Duodenal mucosa (tissue), 2 donors: ENCODE results near the gene ABHD12.

ENCODE experiments used
- H3K27ac ChIP-seq: one replicate; pipeline ENCODE4 v1.7.0; 2013; ENCODE audit warnings: low read depth, low read length
- H3K27me3 ChIP-seq, 2 donors: one replicate each; pipeline ENCODE4 v1.7.0; 2013; ENCODE audit warnings: low read length in 2 of 2, control low read depth in 1 of 2; ENCODE audit not compliant: insufficient read depth in 2 of 2, control insufficient read depth in 1 of 2
- H3K36me3 ChIP-seq, 2 donors: one replicate each; pipeline ENCODE4 v1.7.0; 2013; ENCODE audit warnings: low read length in 2 of 2, control low read depth in 1 of 2; ENCODE audit not compliant: insufficient read depth in 2 of 2, control insufficient read depth in 1 of 2
- H3K4me1 ChIP-seq, 2 donors: one replicate each; pipeline ENCODE4 v1.7.0; 2013; ENCODE audit warnings: low read length in 2 of 2, control low read depth in 1 of 2; ENCODE audit not compliant: insufficient read depth in 2 of 2, control insufficient read depth in 1 of 2
- H3K4me3 ChIP-seq, 2 donors: one replicate each; pipeline ENCODE4 v1.7.0; 2013; ENCODE audit warnings: low read length in 2 of 2, low read depth in 1 of 2
- H3K9ac ChIP-seq, 2 donors: one replicate each; pipeline ENCODE4 v1.7.0; 2013; ENCODE audit warnings: low read length in 2 of 2, low read depth in 1 of 2
- H3K9me3 ChIP-seq, 2 donors: one replicate each; pipeline ENCODE4 v1.7.0; 2013; ENCODE audit warnings: low read length in 2 of 2, control low read depth in 1 of 2; ENCODE audit not compliant: control insufficient read depth in 1 of 2

ABHD12 gene

GRCh38 chr20:25297141-25297905 lies 93.3 kb downstream of the ABHD12 start:
- peak overlapping the region; percentile 42 for H3K27ac ChIP-seq
- no peaks in the 10 kb centered on the region for H3K27me3 ChIP-seq
- peaks cover 10 to 38% of the 10 kb centered on the region in 2 donors for H3K36me3 ChIP-seq
- H3K4me3 ChIP-seq: no peak overlapping the region
- peaks cover 16 to 33% of the 10 kb centered on the region in 2 donors for H3K4me1 ChIP-seq
- H3K9me3 ChIP-seq: no peaks in the 10 kb centered on the region
- peak overlapping the region in 1 of 2 donors; percentile 25 for H3K9ac ChIP-seq

- H3K36me3 ChIP-seq: peaks cover 9 to 37% of the 10 kb centered on the region in 2 donors
- H3K27me3 ChIP-seq: no peaks in the 10 kb centered on the region
- H3K4me3 ChIP-seq: no peak overlapping the region
- H3K9me3 ChIP-seq: no peaks in the 10 kb centered on the region
- H3K4me1 ChIP-seq: peaks cover 16 to 33% of the 10 kb centered on the region in 2 donors
- H3K27ac ChIP-seq: peak overlapping the region; percentile 4
- H3K9ac ChIP-seq: no peak overlapping the region
Observed at GRCh38 chr20:25296094-25297093, 94.2 kb downstream of the ABHD12 start.

- H3K9ac ChIP-seq: no peak overlapping the region
- no peaks in the 10 kb centered on the region for H3K9me3 ChIP-seq
- H3K27ac ChIP-seq: no peak overlapping the region
- H3K36me3 ChIP-seq: peaks cover 4 to 37% of the 10 kb centered on the region in 2 donors
- H3K4me1 ChIP-seq: peaks cover 16 to 33% of the 10 kb centered on the region in 2 donors
- H3K4me3 ChIP-seq: no peak overlapping the region
- no peaks in the 10 kb centered on the region for H3K27me3 ChIP-seq
Observed at GRCh38 chr20:25295386-25296093, 95.1 kb downstream of the ABHD12 start.

- H3K4me1 ChIP-seq: peaks cover 16 to 33% of the 10 kb centered on the region in 2 donors
- H3K27ac ChIP-seq: no peak overlapping the region
- H3K27me3 ChIP-seq: no peaks in the 10 kb centered on the region
- H3K36me3 ChIP-seq: peaks cover 4 to 40% of the 10 kb centered on the region in 2 donors
- H3K4me3 ChIP-seq: no peak overlapping the region
- H3K9me3 ChIP-seq: no peaks in the 10 kb centered on the region
- H3K9ac ChIP-seq: no peak overlapping the region
Observed at GRCh38 chr20:25294459-25295385, 95.9 kb downstream of the ABHD12 start.

- Histone ChIP-seq H3K4me1 (peaks cover 16 to 34% of the 10 kb centered on the region in 2 donors), H3K36me3 (peaks cover 4 to 44% of the 10 kb centered on the region in 2 donors), H3K9me3 (no peaks in the 10 kb centered on the region), H3K27ac (no peak overlapping the region), H3K27me3 (no peaks in the 10 kb centered on the region), H3K9ac (no peak overlapping the region), H3K4me3 (no peak overlapping the region)
Observed at GRCh38 chr20:25293910-25294458, 96.7 kb downstream of the ABHD12 start.

DNA sequence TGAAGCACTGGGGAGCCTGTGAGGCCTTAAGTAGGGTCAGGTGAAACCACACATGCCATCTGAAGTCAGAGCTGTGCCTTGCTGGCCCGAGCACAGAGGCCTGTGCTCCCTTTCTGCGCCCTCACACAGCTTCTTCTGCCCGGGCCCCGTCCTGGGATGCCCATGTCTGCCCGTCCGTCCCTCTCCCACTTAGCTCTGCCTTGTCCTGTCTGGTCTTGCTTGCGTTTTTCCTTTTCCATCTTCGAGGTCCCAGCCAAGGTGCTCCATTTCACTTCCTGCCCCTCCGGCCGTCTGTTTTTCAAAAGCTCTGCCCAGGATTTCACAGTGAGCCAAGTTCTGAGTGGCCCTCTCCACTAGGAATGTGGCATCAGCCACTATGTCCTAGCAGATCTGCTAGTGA lies 97.1 kb downstream of the ABHD12 start:
- no peaks in the 10 kb centered on the region for H3K27me3 ChIP-seq
- H3K9me3 ChIP-seq: no peaks in the 10 kb centered on the region
- H3K9ac ChIP-seq: no peak overlapping the region
- no peak overlapping the region for H3K4me3 ChIP-seq
- H3K27ac ChIP-seq: no peak overlapping the region
- peaks cover 4 to 49% of the 10 kb centered on the region in 2 donors for H3K36me3 ChIP-seq
- H3K4me1 ChIP-seq: peaks cover 16 to 36% of the 10 kb centered on the region in 2 donors

GRCh38 chr20:25292176-25292891 lies 98.3 kb downstream of the ABHD12 start:
- Histone ChIP-seq H3K9ac (no peak overlapping the region), H3K4me3 (no peak overlapping the region), H3K4me1 (peaks cover 16 to 30% of the 10 kb centered on the region in 2 donors), H3K9me3 (no peaks in the 10 kb centered on the region), H3K27me3 (no peaks in the 10 kb centered on the region), H3K36me3 (peaks cover 0 to 54% of the 10 kb centered on the region in 2 donors), H3K27ac (no peak overlapping the region)

DNA sequence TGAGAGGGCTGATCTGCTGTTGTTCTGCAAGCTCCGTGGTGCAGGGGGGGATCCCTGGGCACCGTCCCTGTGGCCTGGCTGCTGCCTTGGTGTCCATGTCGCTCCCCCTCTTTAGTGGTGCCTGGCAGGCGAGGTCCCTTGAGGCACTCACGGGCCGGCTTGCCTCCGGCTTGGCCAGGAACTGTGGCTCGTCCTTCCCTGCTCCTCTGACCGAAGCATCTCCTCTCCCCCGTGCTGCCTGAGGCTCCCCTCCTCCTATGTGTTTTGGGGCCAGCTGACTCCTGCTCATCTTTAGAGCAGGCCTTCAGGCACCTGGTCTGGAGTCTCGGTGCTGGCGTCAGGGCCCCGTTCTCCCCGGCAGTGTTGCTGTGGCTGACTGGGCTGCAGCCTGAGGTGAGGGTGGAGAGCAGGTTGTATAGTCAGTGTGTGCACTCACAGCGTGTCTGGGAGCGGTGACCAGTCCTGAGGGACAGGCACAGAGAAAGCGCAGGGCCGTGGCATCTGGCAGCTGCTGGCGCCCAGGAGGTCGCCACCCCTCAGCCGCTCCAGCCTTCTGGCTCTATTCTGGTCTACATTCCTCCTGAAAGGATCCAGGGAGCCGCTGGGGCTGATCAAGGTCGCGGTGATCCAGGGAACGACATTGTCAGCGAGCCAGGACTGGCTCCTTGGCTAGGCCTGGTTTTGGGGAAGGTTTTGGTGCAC lies 99.1 kb downstream of the ABHD12 start:
- Histone ChIP-seq H3K4me3 (no peak overlapping the region), H3K27ac (no peak overlapping the region), H3K9me3 (no peaks in the 10 kb centered on the region), H3K36me3 (peaks cover 0 to 56% of the 10 kb centered on the region in 2 donors), H3K9ac (no peak overlapping the region), H3K4me1 (peaks cover 11 to 23% of the 10 kb centered on the region in 2 donors), H3K27me3 (no peaks in the 10 kb centered on the region)
